ENCODE measurements around the gene DAAM1.

The DAAM1 gene

DNA sequence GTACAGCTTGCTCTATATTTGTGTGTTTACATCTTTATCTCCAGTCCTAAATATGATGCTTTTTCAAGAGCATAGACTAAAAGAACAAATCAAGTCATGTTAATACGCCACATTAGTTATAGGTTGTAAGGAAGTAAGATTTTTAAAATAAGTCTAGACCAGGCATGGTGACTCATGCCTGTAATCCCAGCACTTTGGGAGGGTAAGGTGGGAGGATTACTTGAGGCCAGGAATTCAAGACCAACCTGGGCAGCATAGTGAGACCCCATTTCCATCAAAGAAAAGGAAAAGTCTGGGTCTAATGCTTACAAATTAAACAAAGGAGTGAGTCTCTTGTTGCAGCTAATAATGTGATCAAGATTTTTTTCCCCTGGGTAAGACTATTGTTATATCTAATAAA lies 157.9 kb downstream of the DAAM1 start:
- TF ChIP-seq, protein P1, sequence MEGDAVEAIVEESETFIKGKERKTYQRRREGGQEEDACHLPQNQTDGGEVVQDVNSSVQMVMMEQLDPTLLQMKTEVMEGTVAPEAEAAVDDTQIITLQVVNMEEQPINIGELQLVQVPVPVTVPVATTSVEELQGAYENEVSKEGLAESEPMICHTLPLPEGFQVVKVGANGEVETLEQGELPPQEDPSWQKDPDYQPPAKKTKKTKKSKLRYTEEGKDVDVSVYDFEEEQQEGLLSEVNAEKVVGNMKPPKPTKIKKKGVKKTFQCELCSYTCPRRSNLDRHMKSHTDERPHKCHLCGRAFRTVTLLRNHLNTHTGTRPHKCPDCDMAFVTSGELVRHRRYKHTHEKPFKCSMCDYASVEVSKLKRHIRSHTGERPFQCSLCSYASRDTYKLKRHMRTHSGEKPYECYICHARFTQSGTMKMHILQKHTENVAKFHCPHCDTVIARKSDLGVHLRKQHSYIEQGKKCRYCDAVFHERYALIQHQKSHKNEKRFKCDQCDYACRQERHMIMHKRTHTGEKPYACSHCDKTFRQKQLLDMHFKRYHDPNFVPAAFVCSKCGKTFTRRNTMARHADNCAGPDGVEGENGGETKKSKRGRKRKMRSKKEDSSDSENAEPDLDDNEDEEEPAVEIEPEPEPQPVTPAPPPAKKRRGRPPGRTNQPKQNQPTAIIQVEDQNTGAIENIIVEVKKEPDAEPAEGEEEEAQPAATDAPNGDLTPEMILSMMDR (IDR thresholded peaks at IDR 0.05; ENCODE audit: low read depth, low read length) = no peak
- no peak overlapping the region for H3K4me3 ChIP-seq (ENCODE audit: low read depth, low read length)

DNA sequence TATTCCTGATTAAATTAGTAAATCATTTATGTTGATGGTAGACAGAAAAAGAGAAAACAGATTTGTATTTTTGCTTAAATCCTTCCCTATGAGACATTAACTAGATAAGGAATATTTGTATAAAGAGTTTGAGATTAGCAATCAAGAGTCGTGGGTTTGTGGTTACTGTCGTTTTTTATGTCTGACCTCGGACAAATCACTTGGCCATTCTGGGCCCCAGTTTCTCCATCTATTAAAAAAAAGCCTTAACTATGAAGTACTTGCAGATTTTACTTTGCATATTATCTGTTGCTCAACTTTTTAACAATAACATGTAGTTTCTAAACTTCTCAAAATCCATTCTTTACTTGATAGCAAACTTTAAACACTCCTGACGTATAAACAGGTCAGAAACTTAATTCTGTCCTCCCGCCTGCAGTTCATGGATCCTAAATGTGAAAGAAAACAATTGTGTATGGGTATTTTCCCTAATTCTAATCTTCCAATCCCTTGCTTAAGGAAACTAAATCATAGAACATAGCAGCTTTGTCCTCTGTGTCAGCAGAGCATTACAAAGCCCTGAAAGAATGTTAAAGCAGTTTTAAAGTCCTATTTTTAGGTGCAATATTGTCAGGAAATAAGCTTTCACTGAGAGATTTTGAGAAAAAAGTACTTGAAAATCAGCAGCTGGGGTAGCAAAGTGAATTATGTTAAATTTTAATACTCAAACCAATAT lies 158.5 kb downstream of the DAAM1 start:
- TF ChIP-seq, protein P1 (IDR thresholded peaks at IDR 0.05; ENCODE audit: low read depth, low read length) = no peak
- H3K4me3 ChIP-seq (ENCODE audit: low read depth, low read length) = no peak overlapping the region

DNA sequence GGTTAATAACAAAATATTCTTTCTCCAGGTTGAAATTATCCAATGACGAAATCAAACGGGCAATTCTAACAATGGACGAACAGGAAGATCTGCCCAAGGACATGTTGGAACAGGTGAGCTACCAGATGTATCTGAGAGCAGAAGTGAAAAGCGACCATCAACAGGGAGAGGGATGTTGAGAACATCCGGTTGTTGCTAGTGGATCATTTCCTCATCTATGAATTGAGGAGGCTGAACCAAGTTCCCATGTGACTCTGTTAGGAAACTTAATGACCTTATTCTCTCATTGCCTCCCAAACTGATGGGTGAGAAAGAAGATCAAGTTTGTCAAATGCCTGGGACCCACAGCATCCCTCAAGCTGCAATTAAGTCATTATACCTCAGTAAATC lies 159.0 kb downstream of the DAAM1 start:
- no peak overlapping the region for H3K4me3 ChIP-seq (ENCODE audit: low read depth, low read length)
- TF ChIP-seq, protein P1 (IDR thresholded peaks at IDR 0.05; ENCODE audit: low read depth, low read length) = no peak

DNA sequence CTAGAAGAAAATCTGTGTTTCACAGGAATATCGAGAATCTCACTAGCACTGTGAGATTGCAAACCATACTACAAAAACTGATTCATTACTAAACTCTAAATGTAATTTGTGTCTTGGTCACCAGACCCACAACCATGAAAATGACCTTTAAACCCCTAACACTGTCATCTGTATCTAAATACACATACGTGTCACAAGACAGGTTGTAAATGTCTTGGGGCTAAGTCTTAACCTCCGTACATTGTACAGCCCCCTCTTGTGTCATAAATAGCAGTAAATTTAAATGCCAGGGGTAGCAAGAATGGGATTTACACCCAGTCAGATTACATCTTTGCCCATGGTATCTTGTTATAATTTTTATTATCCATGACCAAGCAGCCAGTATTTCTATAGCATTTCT lies 159.4 kb downstream of the DAAM1 start:
- H3K4me3 ChIP-seq (ENCODE audit: low read depth, low read length) = no peak overlapping the region

GRCh38 chr14:59349258-59349701 lies 160.8 kb downstream of the DAAM1 start:
- TF ChIP-seq, protein P1 (IDR thresholded peaks at IDR 0.05; ENCODE audit: low read depth, low read length) = no peak

More for the DNA sequence above, 159.4 kb downstream of the DAAM1 start:
- TF ChIP-seq, protein P1 (IDR thresholded peaks at IDR 0.05; ENCODE audit: low read depth, low read length) = no peak

DNA sequence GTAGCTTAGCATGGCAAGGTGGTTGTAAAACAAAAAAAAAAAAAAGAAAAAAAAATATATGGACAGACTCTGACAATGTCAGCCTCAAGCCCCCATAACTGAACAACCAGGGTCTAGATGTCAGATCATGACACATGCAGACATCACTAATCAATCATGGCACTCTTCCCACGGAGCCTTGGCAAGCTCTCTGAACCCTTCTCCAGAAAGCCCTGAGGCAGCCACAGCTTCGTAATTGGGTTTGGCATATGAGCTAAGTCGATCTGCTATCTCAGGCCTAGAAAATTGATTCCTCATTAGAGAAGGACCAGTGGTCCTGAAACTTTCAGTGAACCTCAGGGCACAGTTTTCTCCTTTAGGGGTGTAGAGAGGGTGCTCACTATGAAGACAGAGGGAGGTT lies 164.5 kb downstream of the DAAM1 start:
- TF ChIP-seq, protein P1 (IDR thresholded peaks at IDR 0.05; ENCODE audit: low read depth, low read length) = no peak
- H3K4me3 ChIP-seq (ENCODE audit: low read depth, low read length) = no peak overlapping the region

More at GRCh38 chr14:59349258-59349701, 160.8 kb downstream of the DAAM1 start:
- H3K4me3 ChIP-seq (ENCODE audit: low read depth, low read length) = no peak overlapping the region

- TF ChIP-seq, protein P1 (IDR thresholded peaks at IDR 0.05; ENCODE audit: low read depth, low read length) = no peak
- no peak overlapping the region for H3K4me3 ChIP-seq (ENCODE audit: low read depth, low read length)
These were observed 166.2 kb downstream of the DAAM1 start for GRCh38 chr14:59354666-59355065.

All from WI38 (cell line).